HG02970 (cell line): Measurements from ENCODE around the gene THBS2.

Source experiments
- ATAC-seq: cut with Tn5 transposase; IDR thresholded peaks from one replicate; pipeline ENCODE4 v1.9.1; 2021; ENCODE audit warnings: mild to moderate bottlenecking, moderate library complexity, moderate number of reproducible peaks; ENCODE audit not compliant: unreplicated experiment, low FRiP score

THBS2 gene

GRCh38 chr6:169251371-169251802, 2.3 kb downstream of the THBS2 start:
- ATAC-seq: no peak

- ATAC-seq: no peak
These were observed 3.0 kb downstream of the THBS2 start for GRCh38 chr6:169250660-169251059.

GRCh38 chr6:169249057-169249456, 4.6 kb downstream of the THBS2 start:
- ATAC-seq: no peak

- no peak for ATAC-seq
These were observed 5.1 kb downstream of the THBS2 start for GRCh38 chr6:169248521-169248971.

- no peak for ATAC-seq
These were observed 5.7 kb downstream of the THBS2 start for GRCh38 chr6:169247991-169248390.

- ATAC-seq: no peak
These were observed 6.2 kb downstream of the THBS2 start for GRCh38 chr6:169247419-169247818.

GRCh38 chr6:169246445-169246844, 7.2 kb downstream of the THBS2 start:
- ATAC-seq: no peak

GRCh38 chr6:169244684-169245383, 8.8 kb downstream of the THBS2 start:
- ATAC-seq: no peak

- ATAC-seq: no peak
These were observed 10.0 kb downstream of the THBS2 start for GRCh38 chr6:169243661-169244060.

GRCh38 chr6:169243186-169243585, 10.5 kb downstream of the THBS2 start:
- ATAC-seq: no peak

GRCh38 chr6:169241688-169242350, 11.8 kb downstream of the THBS2 start:
- no peak for ATAC-seq

- ATAC-seq: no peak
These were observed 12.9 kb downstream of the THBS2 start for GRCh38 chr6:169240591-169241390.

- no peak for ATAC-seq
These were observed 13.5 kb downstream of the THBS2 start for GRCh38 chr6:169240125-169240524.

GRCh38 chr6:169239181-169239580, 14.5 kb downstream of the THBS2 start:
- ATAC-seq: no peak

GRCh38 chr6:169238766-169239165, 14.9 kb downstream of the THBS2 start:
- ATAC-seq: no peak

GRCh38 chr6:169237496-169238134, 16.0 kb downstream of the THBS2 start:
- ATAC-seq: no peak

- no peak for ATAC-seq
These were observed 16.7 kb downstream of the THBS2 start for GRCh38 chr6:169236988-169237387.

GRCh38 chr6:169236545-169236944, 17.1 kb downstream of the THBS2 start:
- ATAC-seq: no peak

- ATAC-seq: no peak
These were observed 18.4 kb downstream of the THBS2 start for GRCh38 chr6:169235286-169235685.

GRCh38 chr6:169234634-169235033, 19.0 kb downstream of the THBS2 start:
- ATAC-seq: no peak

GRCh38 chr6:169233832-169234231, 19.8 kb downstream of the THBS2 start:
- no peak for ATAC-seq
